C4-2B (cell line): Measurements from ENCODE around the gene LRRC49.

Experiments
- CTCF ChIP-seq: fragments of 450-650 bp; conservative IDR thresholded peaks from 2 replicates; pipeline ENCODE4 v1.5.1; 2017; ENCODE audit warnings: mild to moderate bottlenecking
- ZFX ChIP-seq: fragments of 450-650 bp; IDR thresholded peaks from 2 replicates; pipeline ENCODE4 v1.6.1; 2017

GRCh38 chr15:71096676-71097075, 204.1 kb downstream of the LRRC49 start:
- TF ChIP-seq CTCF: no peak
- no peak for TF ChIP-seq ZFX
